ENCODE results near the gene POU2F1. TPM values are rescaled to one million over a fixed set of nuclear protein-coding genes. Genes with fewer than 3 reads are reported as not detected.

Gene POU2F1
- total RNA-seq, 6 donors from 2014 or later: 9.1 to 26.8 (median 15.6) TPM

- Histone ChIP-seq H3K4me3 (no peak overlapping the region), H3K36me3 (no peaks in the 10 kb centered on the region), H3K27ac (no peak overlapping the region), H3K4me1 (peaks cover 4 to 7% (median 5%) of the 10 kb centered on the region in 4 donors), H3K9me3 (no peaks in the 10 kb centered on the region), H3K27me3 (no peaks in the 10 kb centered on the region)
- 77 to 90% methylated on average over 2 to 6 of the region's 6 CpGs for WGBS, 2 donors
- TF ChIP-seq EP300 (IDR thresholded peaks at IDR 0.05): no peak
- no peak for TF ChIP-seq POLR2A (IDR thresholded peaks at IDR 0.05)
- TF ChIP-seq CTCF (IDR thresholded peaks at IDR 0.05): no peak
- TF ChIP-seq POLR2AphosphoS5 (IDR thresholded peaks at IDR 0.05): no peak
- DNase-seq: no peak
- ATAC-seq (ENCODE audit: low FRiP score in 2 of 2): no peak
Observed at GRCh38 chr1:167434306-167434705, 213.6 kb downstream of the POU2F1 start.

- no peak for TF ChIP-seq CTCF (IDR thresholded peaks at IDR 0.05)
- no peak for TF ChIP-seq POLR2AphosphoS5 (IDR thresholded peaks at IDR 0.05)
- no peak for TF ChIP-seq EP300 (IDR thresholded peaks at IDR 0.05)
- no peak for TF ChIP-seq POLR2A (IDR thresholded peaks at IDR 0.05)
- Histone ChIP-seq H3K27me3 (no peaks in the 10 kb centered on the region), H3K36me3 (no peaks in the 10 kb centered on the region), H3K4me3 (no peak overlapping the region), H3K4me1 (peaks cover 7 to 12% (median 11%) of the 10 kb centered on the region in 4 donors), H3K27ac (no peak overlapping the region), H3K9me3 (no peaks in the 10 kb centered on the region)
- ATAC-seq (ENCODE audit: low FRiP score in 2 of 2) (no peak), DNase-seq (no peak)
- 89 to 93% methylated on average over 4 of the region's 4 CpGs for whole genome bisulfite sequencing, 2 donors
Observed at GRCh38 chr1:167435484-167435883, 214.8 kb downstream of the POU2F1 start.

GRCh38 chr1:167438171-167439138, 217.8 kb downstream of the POU2F1 start:
- peak overlapping the region in 1 of 4 donors; percentile 57 for H3K4me3 ChIP-seq
- 76 to 82% methylated on average over 16 to 17 of the region's 17 CpGs for WGBS, 2 donors
- no peaks in the 10 kb centered on the region for H3K27me3 ChIP-seq
- H3K9me3 ChIP-seq: no peaks in the 10 kb centered on the region
- H3K36me3 ChIP-seq: no peaks in the 10 kb centered on the region
- DNase-seq (no peak), ATAC-seq (ENCODE audit: low FRiP score in 2 of 2) (no peak)
- H3K27ac ChIP-seq: no peak overlapping the region
- peaks cover 7 to 14% (median 12%) of the 10 kb centered on the region in 4 donors for H3K4me1 ChIP-seq
- TF ChIP-seq EP300 (IDR thresholded peaks at IDR 0.05) (no peak), CTCF (IDR thresholded peaks at IDR 0.05) (no peak), POLR2AphosphoS5 (IDR thresholded peaks at IDR 0.05) (no peak), POLR2A (IDR thresholded peaks at IDR 0.05) (no peak)

- Histone ChIP-seq H3K4me3 (peak overlapping the region; percentile 2 to 57 (median 44)), H3K9me3 (no peaks in the 10 kb centered on the region), H3K27me3 (no peaks in the 10 kb centered on the region), H3K36me3 (no peaks in the 10 kb centered on the region), H3K27ac (no peak overlapping the region), H3K4me1 (peaks cover 7 to 14% (median 12%) of the 10 kb centered on the region in 4 donors)
- ATAC-seq (ENCODE audit: low FRiP score in 2 of 2): peak; percentile 15 to 22
- WGBS, 2 donors: 13% methylated on average over 4 to 47 of the region's 49 CpGs
- DNase-seq: peak in 1 of 2 donors; percentile 86
- TF ChIP-seq POLR2AphosphoS5 (IDR thresholded peaks at IDR 0.05) (no peak), CTCF (IDR thresholded peaks at IDR 0.05) (peak in 1 of 6 experiments; percentile 6)
Observed at GRCh38 chr1:167439301-167439988, 218.8 kb downstream of the POU2F1 start.

Measured in upper lobe of left lung (tissue), 6 donors.